SK-N-SH (cell line): ENCODE results near the gene NBPF3. TPM values are rescaled to one million over a fixed set of nuclear protein-coding genes. Genes with fewer than 3 reads are reported as not detected.

ENCODE experiments used
- CTCF ChIA-PET: fragments of 300-600, 350-600 bp; formaldehyde crosslinking; extraction: SDS; loops from one replicate; lab custom pipeline; 2021; lab: Yijun Ruan, JAX
- POLR2A ChIA-PET: fragments of 350-600 bp; sonication (Branson Sonifier 250); formaldehyde crosslinking; extraction: SDS; loops from one replicate; lab custom pipeline; 2020; ENCODE audit warnings: antibody characterized with exemption, inconsistent platforms; lab: Yijun Ruan, JAX
- DNase-seq: peaks from one replicate; pipeline ENCODE4 v3.0.0; 2012
- H2AFZ ChIP-seq: fragments of 200-600 bp; sonication (generic); 2 replicates; pipeline ENCODE4 v1.8.1; 2016; ENCODE audit warnings: antibody characterized with exemption, mild to moderate bottlenecking, low read depth
- H3F3A ChIP-seq: fragments of 200-600 bp; sonication (generic); replicated peaks from 2 replicates; pipeline ENCODE3; 2016; ENCODE audit warnings: antibody characterized with exemption, mild to moderate bottlenecking; ENCODE audit not compliant: insufficient read depth
- H3K27ac ChIP-seq, 2 experiments: fragments of 200-500 bp in 1 of 2; fragments of 200-600 bp in 1 of 2; sonication (Bioruptor generic) in 1 of 2; sonication (generic), shearing (Covaris generic) in 1 of 2; 2 replicates each; pipeline versions ENCODE4 v1.5.1 to v1.6.1; 2014 to 2016; ENCODE audit warnings: low read depth in 2 of 2, inconsistent platforms in 1 of 2, low read length in 1 of 2, mild to moderate bottlenecking in 1 of 2, mixed read lengths in 1 of 2
- H3K27me3 ChIP-seq: fragments of 200-600 bp; sonication (generic), shearing (Covaris generic); 2 replicates; pipeline ENCODE4 v1.6.1; 2016; ENCODE audit warnings: mixed run types; ENCODE audit not compliant: insufficient read depth
- H3K36me3 ChIP-seq, 2 experiments: fragments of 200-500 bp in 1 of 2; fragments of 200-600 bp in 1 of 2; sonication (Bioruptor generic) in 1 of 2; sonication (generic) in 1 of 2; replicated peaks in 1 of 2; 2 replicates each; pipeline versions ENCODE3 to v1.5.1; 2014 to 2016; ENCODE audit warnings: low read length in 1 of 2, mild to moderate bottlenecking in 1 of 2; ENCODE audit not compliant: insufficient read depth in 2 of 2, control insufficient read depth in 1 of 2
- H3K4me1 ChIP-seq, 2 experiments: fragments of 200-500 bp in 1 of 2; fragments of 200-600 bp in 1 of 2; sonication (Bioruptor generic) in 1 of 2; sonication (generic), shearing (Covaris generic) in 1 of 2; 2 replicates each; pipeline versions ENCODE4 v1.5.1 to v1.6.1; 2014 to 2016; ENCODE audit warnings: low read depth in 1 of 2, low read length in 1 of 2, mixed run types in 1 of 2; ENCODE audit not compliant: insufficient read depth in 2 of 2, control insufficient read depth in 1 of 2
- H3K4me2 ChIP-seq: fragments of 200-600 bp; sonication (generic), shearing (Covaris generic); 2 replicates; pipeline ENCODE4 v1.6.1; 2017; ENCODE audit warnings: mixed run types
- H3K4me3 ChIP-seq, 2 experiments: fragments of 200-500 bp in 1 of 2; fragments of 200-600 bp in 1 of 2; sonication (Bioruptor generic) in 1 of 2; sonication (generic), shearing (Covaris generic) in 1 of 2; 2 replicates each; pipeline versions ENCODE4 v1.5.1 to v1.8.1; 2014 to 2016; ENCODE audit warnings: low read depth in 2 of 2, inconsistent platforms in 1 of 2, low read length in 1 of 2, mild to moderate bottlenecking in 1 of 2, mixed read lengths in 1 of 2, moderate library complexity in 1 of 2
- H3K79me2 ChIP-seq: fragments of 200-600 bp; sonication (generic); 2 replicates; pipeline ENCODE4 v1.8.1; 2017; ENCODE audit warnings: mild to moderate bottlenecking; ENCODE audit not compliant: insufficient read depth
- H3K9ac ChIP-seq: fragments of 200-600 bp; sonication (generic); 2 replicates; pipeline ENCODE4 v1.6.1; 2017; ENCODE audit warnings: mixed run types
- H3K9me2 ChIP-seq: fragments of 200-600 bp; sonication (generic); 2 replicates; pipeline ENCODE4 v1.6.1; 2017; ENCODE audit warnings: mixed run types
- H3K9me3 ChIP-seq: fragments of 200-600 bp; sonication (generic); 2 replicates; pipeline ENCODE4 v1.6.1; 2017; ENCODE audit warnings: mixed run types, mild to moderate bottlenecking, moderate library complexity
- H4K20me1 ChIP-seq: fragments of 200-600 bp; sonication (generic); 2 replicates; pipeline ENCODE4 v1.6.1; 2017; ENCODE audit warnings: mild to moderate bottlenecking, mixed run types; ENCODE audit not compliant: insufficient read depth
- CTCF ChIP-seq: fragments of 200-600 bp; sonication (generic); IDR thresholded peaks from 2 replicates; pipeline ENCODE4 v1.6.1; 2017; ENCODE audit warnings: antibody characterized with exemption, mild to moderate bottlenecking, moderate library complexity
- EP300 ChIP-seq, 2 experiments: IDR thresholded peaks; 2 replicates each; pipeline versions ENCODE4 v1.4.0 to v1.6.1; 2012; ENCODE audit warnings: borderline replicate concordance in 1 of 2, low read depth in 1 of 2, low read length in 1 of 2
- FOSL2 ChIP-seq: IDR thresholded peaks from 2 replicates; pipeline ENCODE4 v1.4.0; 2012; ENCODE audit warnings: low read depth, mild to moderate bottlenecking, moderate library complexity, borderline replicate concordance
- FOXJ3 ChIP-seq: sonication (generic); formaldehyde crosslinking; IDR thresholded peaks from 2 replicates; pipeline ENCODE4 v1.5.1; 2020; ENCODE audit warnings: mild to moderate bottlenecking, missing genetic modification reagents
- JUND ChIP-seq: IDR thresholded peaks from 2 replicates; pipeline ENCODE4 v1.4.0; 2012
- NFIC ChIP-seq: IDR thresholded peaks from 2 replicates; pipeline ENCODE4 v1.4.0; 2012; ENCODE audit warnings: borderline replicate concordance
- PBX3 ChIP-seq: IDR thresholded peaks from 2 replicates; pipeline ENCODE4; 2012
- POLR2AphosphoS5 ChIP-seq: IDR thresholded peaks from 2 replicates; pipeline ENCODE4 v1.6.1; 2012; ENCODE audit warnings: low read depth, low read length
- RFX5 ChIP-seq: IDR thresholded peaks from 2 replicates; pipeline ENCODE4 v1.6.1; 2012; ENCODE audit warnings: mild to moderate bottlenecking, improper control_type of control experiment, low read length
- TCF12 ChIP-seq: IDR thresholded peaks from 2 replicates; pipeline ENCODE4 v1.4.0; 2012
- TEAD4 ChIP-seq: IDR thresholded peaks from 2 replicates; pipeline ENCODE4 v1.4.0; 2012; ENCODE audit warnings: mild to moderate bottlenecking, borderline replicate concordance; ENCODE audit not compliant: insufficient read depth
- YY1 ChIP-seq: IDR thresholded peaks from 2 replicates; pipeline ENCODE4 v1.4.0; 2012; ENCODE audit warnings: low read depth, mild to moderate bottlenecking
- WGBS: methylation state at CpG from one replicate; pipeline ENCODE4 v1.1.6; 2017; ENCODE audit warnings: low lambda C conversion rate; 5-methylcytosine and 5-hydroxymethylcytosine counted together
- polyA plus RNA-seq, 3 experiments: library from polyadenylated mRNA; depleted of rRNA; stranded (reverse); fragments of >200 nt; gene quantifications; 2 replicates each; pipeline ENCODE4 v1.2.3, GENCODE V29; 2012

Gene NBPF3
- polyA plus RNA-seq, 1 of the 3 experiments (the other 2 are of a cell fraction): 6.4 TPM

- ChIA-PET CTCF (no interaction called here), POLR2A (no interaction called here)
- peak overlapping the region; percentile 7; the same call in 1 of the 2 replicates for H3K9ac ChIP-seq
- no peaks in the 10 kb centered on the region for H3K9me2 ChIP-seq
- peaks cover 6 to 10% of the 10 kb centered on the region in 2 experiments for H3K36me3 ChIP-seq
- no peaks in the 10 kb centered on the region for H3K9me3 ChIP-seq
- no peaks in the 10 kb centered on the region for H3K27me3 ChIP-seq
- no peak for DNase-seq
- TF ChIP-seq TCF12 (peak; percentile 65), EP300 (IDR thresholded peaks at IDR 0.05; ENCODE audit: borderline replicate concordance in 1 of 2, low read depth in 1 of 2, low read length in 1 of 2) (no peak), NFIC (peak; percentile 8; the same call in 1 of the 2 replicates), PBX3 (peak; percentile 61), POLR2AphosphoS5 (no peak; the same call in 1 of the 2 replicates), TEAD4 (peak; percentile 70; the same call in 1 of the 2 replicates), JUND (peak; percentile 73), YY1 (no peak), RFX5 (no peak), FOSL2 (peak; percentile 79)
- peak overlapping the region; percentile 63 to 72; a peak in 3 of 4 replicates for H3K27ac ChIP-seq
- H3K4me3 ChIP-seq: no peak overlapping the region
- H3K4me2 ChIP-seq: peak overlapping the region; percentile 57; the same call in 1 of the 2 replicates
- peaks cover 11% of the 10 kb centered on the region; the same call in 1 of the 2 replicates for H3K79me2 ChIP-seq
- H2AFZ ChIP-seq: no peak overlapping the region
- H3F3A ChIP-seq: peaks cover 21% of the 10 kb centered on the region
- H4K20me1 ChIP-seq: no peaks in the 10 kb centered on the region
- 13% methylated on average over 1 of the region's 1 CpG for WGBS
- peaks cover 2 to 31% of the 10 kb centered on the region in 2 experiments; a peak in 3 of 4 replicates for H3K4me1 ChIP-seq
Observed at GRCh38 chr1:21451212-21451611, 11.3 kb downstream of the NBPF3 start.

- Histone ChIP-seq H3K9ac (0 out of 2 replicates have a peak overlapping the region, but pooled peaks have one; percentile 7), H3K9me3 (no peaks in the 10 kb centered on the region), H3K79me2 (peaks cover 11% of the 10 kb centered on the region; the same call in 1 of the 2 replicates), H3K27me3 (no peaks in the 10 kb centered on the region), H3K9me2 (no peaks in the 10 kb centered on the region), H2AFZ (no peak overlapping the region), H3K4me2 (0 out of 2 replicates have a peak overlapping the region, but pooled peaks have one; percentile 57), H3K36me3 (peaks cover 3 to 10% of the 10 kb centered on the region in 2 experiments), H4K20me1 (no peaks in the 10 kb centered on the region), H3K4me3 (no peak overlapping the region), H3F3A (peaks cover 21% of the 10 kb centered on the region), H3K27ac (peak overlapping the region; percentile 20 to 72; a peak in 3 of 4 replicates), H3K4me1 (peaks cover 2 to 31% of the 10 kb centered on the region in 2 experiments; a peak in 3 of 4 replicates)
- TF ChIP-seq EP300 (IDR thresholded peaks at IDR 0.05; ENCODE audit: borderline replicate concordance in 1 of 2, low read depth in 1 of 2, low read length in 1 of 2): no peak
- no peak for TF ChIP-seq FOXJ3 (CRISPR knock-in tag)
- TF ChIP-seq CTCF: no peak
- peak; percentile 15; the same call in 1 of the 2 replicates for TF ChIP-seq TCF12
- DNase-seq: no peak
- POLR2A ChIA-PET: no interaction called here
- CTCF ChIA-PET: no interaction called here
- WGBS: 71% methylated on average over 2 of the region's 2 CpGs
Observed at GRCh38 chr1:21451981-21452411, 12.1 kb downstream of the NBPF3 start.
